Raji (cell line): ENCODE measurements around the gene IGF2BP1.

Source experiments
- POLR2A ChIP-seq: IDR thresholded peaks from 2 replicates; pipeline ENCODE4 v1.6.1; 2011; ENCODE audit warnings: low read depth, low read length, control low read depth; ENCODE audit not compliant: insufficient read depth

Gene IGF2BP1

DNA sequence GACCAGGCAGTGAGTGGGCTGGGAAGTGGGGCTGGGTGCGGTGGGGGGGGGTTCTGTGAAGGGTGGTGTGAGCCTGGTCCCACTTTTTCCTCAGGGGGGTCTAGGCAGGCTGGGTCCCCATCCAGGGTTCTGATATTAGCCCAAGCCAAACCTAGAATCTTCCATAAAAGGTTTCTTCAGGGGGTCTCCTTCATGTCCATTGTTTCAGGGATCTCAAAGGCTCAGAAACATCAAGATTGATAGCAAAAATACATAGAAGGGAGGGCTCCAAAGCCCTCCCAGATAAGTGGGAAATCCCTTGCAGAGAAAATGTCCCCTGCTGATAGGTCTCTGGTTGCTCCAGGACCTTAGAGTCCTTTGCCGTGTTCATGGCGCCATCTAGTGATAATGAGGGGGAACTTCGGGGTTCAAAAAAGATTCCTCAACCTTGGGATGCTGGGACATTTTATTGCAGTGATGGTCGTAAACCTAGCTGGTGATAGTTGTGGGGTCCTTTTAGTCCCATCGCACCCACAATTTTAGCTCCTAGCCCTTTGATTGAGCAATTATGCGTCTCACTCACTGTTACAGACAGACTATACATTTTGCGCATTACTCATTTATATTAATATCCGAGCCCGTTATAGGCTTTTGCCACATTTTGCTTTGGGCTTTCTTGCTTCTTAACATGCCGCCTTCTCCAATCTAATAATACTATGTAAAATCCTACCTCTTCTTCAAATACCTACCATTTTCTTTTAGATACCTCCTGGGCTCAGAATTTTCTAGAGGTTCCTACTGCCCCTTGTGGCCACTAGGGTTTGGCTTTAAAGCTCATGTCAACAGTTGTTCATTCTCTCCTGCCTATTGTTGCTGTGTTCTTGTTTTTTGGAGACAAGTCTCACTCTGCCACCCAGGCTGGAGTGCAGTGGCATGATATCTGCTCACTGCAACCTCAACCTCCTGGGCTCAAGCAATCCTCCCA is 35.1 kb downstream of the IGF2BP1 start:
- no peak for TF ChIP-seq POLR2A

GRCh38 chr17:49035470-49036269 is 38.5 kb downstream of the IGF2BP1 start:
- no peak for TF ChIP-seq POLR2A

- TF ChIP-seq POLR2A = no peak
Measured at GRCh38 chr17:49036270-49036626, 39.1 kb downstream of the IGF2BP1 start.

- TF ChIP-seq POLR2A = no peak
Measured at GRCh38 chr17:49038138-49038537, 41.0 kb downstream of the IGF2BP1 start.

DNA sequence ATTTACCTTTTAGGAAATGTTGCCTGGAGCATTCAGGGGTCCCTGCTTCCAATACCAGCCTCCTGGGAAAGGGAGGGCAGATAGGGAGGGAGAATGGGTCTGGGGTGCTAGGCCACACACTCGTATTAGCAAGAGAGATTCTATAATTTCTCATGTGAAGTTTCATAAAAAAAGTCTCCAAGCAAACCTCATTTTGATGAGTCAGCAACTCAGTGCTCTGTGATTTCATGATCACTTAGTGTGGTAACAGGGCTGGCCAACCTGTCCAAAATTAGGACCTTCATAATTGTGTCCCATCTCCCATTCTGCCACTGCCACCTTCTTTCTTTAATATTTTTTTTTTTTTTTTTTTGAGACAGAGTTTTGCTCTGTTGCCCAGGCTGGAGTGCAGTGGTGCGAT is 41.4 kb downstream of the IGF2BP1 start:
- no peak for TF ChIP-seq POLR2A

- TF ChIP-seq POLR2A = no peak
Measured at GRCh38 chr17:49041527-49041926, 44.3 kb downstream of the IGF2BP1 start.

GRCh38 chr17:49045376-49045775 is 48.2 kb downstream of the IGF2BP1 start:
- TF ChIP-seq POLR2A = no peak

DNA sequence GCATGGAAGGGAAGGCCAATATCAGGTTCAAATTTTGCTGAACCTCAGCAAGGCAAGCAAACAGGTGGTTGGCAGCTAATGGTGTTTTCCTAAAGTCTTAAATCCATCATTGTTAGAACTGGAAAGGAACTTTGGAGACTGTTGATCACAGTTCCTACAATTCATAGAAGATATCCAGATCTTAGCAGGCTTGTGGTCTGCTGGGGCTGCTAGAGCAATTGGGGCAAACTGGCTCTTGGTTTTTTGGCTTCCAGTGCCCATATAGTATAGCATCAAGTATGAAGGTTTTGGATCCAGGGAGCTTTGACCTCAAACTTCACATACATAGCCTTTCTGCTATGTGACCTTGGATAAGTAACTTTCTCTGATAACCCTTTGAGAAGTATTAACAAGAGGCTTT is 49.7 kb downstream of the IGF2BP1 start:
- no peak for TF ChIP-seq POLR2A

- TF ChIP-seq POLR2A = no peak
Measured at GRCh38 chr17:49049265-49049664, 52.1 kb downstream of the IGF2BP1 start.

DNA sequence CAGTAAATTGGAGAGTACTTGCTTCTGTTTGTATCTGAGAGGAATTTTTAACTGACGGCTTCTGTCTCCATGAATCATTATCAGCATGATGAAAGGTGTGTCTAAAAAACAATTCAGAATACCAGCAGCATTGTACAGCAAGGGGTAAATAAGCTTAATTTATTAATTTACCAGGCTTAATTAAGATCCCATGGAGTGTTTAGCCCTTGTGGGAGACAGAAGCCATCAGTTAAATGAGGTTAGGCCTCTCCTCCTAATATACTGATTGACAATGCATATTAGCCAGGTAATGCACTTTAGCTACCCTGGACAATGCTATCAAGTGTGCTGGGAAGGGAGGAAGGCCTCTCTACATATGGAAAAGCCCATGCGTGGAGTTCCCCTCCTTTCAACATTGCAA is 53.4 kb downstream of the IGF2BP1 start:
- TF ChIP-seq POLR2A = no peak

- no peak for TF ChIP-seq POLR2A
Measured at GRCh38 chr17:49051269-49051668, 54.1 kb downstream of the IGF2BP1 start.

DNA sequence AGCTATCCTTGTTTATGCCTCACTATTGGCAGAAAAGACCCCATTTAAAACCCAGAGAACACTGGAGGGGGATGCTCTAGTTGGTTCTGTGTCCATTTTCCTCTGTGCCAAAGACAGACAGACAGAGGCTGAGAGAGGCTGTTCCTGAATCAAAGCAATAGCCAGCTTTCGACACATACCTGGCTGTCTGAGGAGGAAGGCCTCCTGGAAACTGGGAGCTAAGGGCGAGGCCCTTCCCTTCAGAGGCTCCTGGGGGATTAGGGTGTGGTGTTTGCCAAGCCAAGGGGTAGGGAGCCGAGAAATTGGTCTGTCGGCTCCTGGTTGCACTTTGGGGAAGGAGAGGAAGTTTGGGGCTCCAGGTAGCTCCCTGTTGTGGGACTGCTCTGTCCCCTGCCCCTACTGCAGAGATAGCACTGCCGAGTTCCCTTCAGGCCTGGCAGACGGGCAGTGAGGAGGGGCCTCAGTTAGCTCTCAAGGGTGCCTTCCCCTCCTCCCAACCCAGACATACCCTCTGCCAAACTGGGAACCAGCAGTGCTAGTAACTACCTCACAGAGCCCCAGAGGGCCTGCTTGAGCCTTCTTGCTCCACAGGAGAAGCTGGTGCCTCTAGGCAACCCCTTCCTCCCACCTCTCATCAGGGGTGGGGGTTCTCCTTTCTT is 56.1 kb downstream of the IGF2BP1 start:
- TF ChIP-seq POLR2A = no peak

GRCh38 chr17:49054342-49055092 is 57.3 kb downstream of the IGF2BP1 start:
- TF ChIP-seq POLR2A = no peak

DNA sequence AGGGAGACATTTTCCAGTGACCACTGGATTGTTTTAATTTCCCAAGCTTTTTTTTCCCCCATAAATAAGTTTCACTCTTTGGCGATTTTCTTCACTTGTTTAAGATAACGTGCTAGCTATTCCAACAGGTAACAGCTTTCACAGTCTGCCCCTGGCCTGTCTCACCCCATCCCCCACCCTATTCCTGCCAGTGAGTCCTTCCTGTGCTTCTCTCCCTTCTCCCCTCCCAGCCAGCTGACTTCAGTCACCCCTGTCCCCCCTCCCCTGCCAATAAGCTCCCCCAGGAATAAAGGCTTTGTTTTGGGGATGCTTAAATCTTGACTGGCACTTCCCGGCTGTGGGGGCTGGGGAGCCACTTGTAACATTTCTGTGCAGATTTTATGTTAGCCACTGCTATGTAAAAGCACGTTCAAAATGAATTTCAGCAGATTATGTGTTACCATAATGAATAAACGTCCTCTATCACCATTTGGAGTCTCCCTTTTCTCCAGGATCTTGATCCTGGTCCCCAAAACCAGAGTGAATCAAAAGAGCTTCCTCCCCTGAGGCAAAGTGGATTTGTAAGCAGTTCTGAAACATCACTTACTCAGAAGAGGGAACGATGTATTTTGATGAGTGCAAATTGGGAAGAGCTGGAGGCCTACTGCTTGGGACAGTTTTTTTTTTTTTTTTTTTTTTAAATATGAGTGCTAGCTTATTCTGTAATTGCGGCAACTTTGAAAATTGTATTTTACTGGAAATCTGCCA is 58.2 kb downstream of the IGF2BP1 start:
- no peak for TF ChIP-seq POLR2A

DNA sequence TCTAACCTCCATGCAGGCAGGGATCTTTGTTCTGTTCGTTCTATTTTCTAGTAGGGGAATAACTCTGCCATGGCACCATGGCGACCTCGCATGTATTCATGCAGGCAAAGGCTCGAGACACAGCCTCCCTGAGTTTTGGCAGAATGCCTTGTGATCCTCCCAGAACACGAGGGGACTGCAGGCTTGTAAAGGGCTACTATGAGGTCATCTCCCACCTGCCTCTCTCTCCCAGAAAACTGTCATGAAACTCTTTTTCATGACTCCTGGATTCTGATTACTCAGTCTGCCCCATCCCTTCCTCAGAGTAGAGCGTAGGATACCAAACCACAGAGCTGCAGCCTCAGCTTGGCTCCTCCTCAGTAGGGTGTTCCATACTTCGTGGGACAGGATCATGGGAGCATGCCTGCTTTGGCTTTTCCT is 64.3 kb downstream of the IGF2BP1 start:
- no peak for TF ChIP-seq POLR2A

- no peak for TF ChIP-seq POLR2A
Measured at GRCh38 chr17:49063652-49064051, 66.5 kb downstream of the IGF2BP1 start.
